Activated T-cell treated with anti-CD3 and anti-CD28 coated beads, Interleukin-2, amount 50 U/mL, for 48 hours (primary cell): Measurements from ENCODE around the gene TACR2.
"Not testable (repeated sequence)": the region's sequence is repeated elsewhere in the genome, so short reads cannot be mapped to it uniquely, and the experiment has no call there.

Experiments used
- DNase-seq, 2 experiments: peaks; one replicate each; pipeline ENCODE4 v3.0.0-alpha.2; 2020

The TACR2 gene

DNA sequence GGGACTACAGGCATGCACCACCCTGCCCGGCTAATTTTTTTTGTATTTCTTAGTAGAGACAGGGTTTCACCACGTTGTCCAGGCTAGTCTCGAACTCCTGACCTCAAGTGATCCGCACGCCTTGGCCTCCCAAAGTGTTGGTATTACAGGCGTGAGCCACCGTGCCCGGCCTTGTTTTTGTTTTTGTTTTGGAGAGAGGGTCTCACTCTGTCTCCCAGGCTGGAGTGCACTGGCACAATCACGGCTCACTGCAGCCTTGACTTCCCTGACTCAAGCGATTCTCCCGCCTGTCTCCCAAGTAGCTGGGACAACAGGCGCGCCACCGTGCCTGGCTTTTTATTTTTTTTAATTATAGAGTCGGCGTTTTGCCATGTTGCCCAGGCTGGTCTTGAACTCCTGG, 33.7 kb upstream of the TACR2 start:
- DNase-seq = not testable (repeated sequence)

GRCh38 chr10:69449841-69450240, 33.1 kb upstream of the TACR2 start:
- DNase-seq = peak; percentile 56 to 58

DNA sequence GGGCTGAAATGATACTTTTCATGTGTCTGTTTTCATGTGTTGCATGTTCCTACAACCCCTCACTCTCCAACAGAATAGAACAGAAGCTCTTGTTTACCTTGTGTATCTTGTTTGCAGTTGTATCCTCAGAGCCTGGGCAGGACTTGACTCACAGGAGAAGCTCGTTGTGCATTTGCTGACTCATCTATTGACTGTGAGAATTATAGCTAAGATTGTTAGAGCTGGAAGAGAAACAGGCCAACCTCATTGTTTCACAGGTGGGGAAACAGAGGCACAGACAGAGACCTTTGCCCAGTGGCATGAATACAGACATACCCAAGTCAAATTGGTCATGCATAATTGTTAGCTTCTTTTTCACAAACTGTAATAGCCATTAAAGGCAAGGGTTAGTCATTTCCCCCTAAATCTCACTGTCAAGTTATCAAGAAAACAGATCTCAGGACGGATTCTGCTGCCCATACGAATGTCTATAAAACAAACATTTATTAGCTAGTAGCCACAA, 30.0 kb upstream of the TACR2 start:
- no peak for DNase-seq

DNA sequence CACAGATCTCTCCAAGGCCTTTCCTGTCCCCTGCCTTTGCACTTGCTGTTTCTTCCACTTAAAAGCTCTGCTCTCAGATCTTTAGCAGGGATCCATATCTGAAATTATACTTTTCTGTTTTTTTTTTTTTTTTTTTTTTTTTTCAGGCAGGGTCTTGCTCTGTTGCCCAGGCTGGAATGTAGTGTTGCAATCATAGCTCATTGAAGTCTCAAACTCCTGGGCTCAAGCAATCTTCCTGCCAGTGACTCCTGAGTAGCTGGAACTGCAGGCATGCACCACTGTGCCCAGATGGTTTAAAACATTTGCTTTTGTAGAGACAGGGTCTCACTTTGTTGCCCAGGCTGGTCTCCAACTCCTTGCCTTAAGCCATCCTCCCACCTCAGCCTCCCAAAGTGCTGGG, 29.5 kb upstream of the TACR2 start:
- DNase-seq = no peak

- DNase-seq = no peak
These were observed 28.3 kb upstream of the TACR2 start for GRCh38 chr10:69445041-69445440.

GRCh38 chr10:69443354-69443753, 26.6 kb upstream of the TACR2 start:
- DNase-seq = no peak

DNA sequence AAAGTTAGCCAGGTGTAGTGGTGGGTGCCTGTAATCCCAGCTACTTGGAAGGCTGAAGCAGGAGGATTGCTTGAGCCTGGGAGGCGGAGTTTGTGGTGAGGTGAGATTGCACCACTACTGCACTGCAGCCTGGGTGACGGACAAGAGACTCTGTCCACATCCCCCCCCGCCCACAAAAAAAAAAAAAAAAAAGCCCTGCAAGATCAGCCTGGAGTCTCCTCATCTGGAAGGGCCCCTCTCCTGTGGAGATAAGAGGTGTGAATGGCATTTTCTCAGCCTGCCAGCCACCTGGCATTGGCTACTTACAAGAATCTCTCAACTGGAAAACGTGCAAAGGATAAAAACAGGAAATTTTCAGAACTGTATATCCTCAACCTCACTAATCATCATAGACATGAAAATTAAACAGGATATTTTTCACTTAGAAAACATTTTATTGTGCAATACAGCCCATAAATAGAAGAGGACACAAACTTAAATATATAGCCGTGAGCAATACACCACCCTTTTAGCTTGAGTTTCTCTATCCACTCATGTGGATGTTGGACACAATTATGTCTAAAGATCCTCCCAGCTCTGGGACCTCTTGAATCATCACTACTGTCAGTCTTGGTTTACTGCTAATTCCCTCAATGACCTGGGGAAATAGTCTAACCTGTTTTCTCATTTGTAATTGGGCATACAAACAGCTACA, 23.2 kb upstream of the TACR2 start:
- DNase-seq = no peak

DNA sequence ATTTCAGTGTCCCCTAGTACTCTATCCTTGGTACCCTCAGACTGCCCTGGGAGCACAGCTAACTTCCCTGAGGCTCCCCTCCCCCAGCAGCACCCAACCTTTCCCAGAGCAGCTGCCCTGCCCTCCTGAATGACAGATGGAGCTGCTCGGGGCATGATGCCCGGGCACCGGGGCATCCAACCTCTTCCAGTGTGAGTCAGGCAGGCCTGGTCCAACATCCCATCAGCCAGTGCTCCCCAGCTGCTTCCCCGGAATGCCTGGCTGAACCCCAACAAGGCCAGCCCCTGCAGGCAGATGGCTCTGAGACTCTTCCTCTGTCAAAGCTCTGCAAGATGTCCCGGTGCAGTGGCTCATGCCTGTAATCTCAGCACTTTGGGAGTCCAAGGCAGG, 22.6 kb upstream of the TACR2 start:
- no peak for DNase-seq

DNA sequence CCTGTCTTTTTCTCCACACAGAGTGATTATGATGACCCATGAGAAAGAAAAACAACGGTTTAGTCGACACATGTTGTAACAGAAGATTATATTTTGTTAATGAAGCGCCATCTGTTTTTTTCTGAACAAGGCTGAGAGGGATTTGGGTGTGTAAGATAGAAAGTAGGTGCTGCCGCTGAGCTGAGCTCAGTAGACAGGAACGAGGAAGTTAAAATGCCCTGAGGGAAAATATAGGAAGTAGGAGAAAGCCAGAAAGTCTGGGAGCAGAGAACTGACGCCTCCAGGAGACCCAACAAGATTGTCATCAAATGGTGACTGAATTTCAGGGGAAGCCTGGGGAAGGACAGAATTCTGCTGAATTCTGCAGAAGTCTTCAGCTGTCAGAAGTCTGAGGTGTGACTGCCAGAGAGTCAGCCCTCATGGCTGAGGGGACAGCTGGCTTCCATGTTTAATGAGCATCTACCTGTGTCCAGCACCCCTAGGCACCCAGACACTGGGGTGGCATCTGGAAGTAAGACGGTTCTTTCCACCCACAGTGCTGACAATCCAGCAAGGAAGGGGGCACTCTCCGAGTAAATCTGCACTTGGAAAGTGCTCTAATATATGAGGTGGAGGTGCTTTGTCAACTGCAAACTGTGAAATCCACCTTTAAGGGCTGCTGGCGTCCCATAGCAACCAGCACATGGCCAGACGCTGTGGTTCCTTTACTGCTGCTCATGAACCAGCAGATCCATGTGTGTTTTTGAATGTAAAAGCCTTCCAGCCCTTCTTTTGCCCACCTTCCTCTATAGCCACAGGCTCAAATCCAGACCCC, 22.0 kb upstream of the TACR2 start:
- DNase-seq = no peak

GRCh38 chr10:69437321-69438259, 20.9 kb upstream of the TACR2 start:
- no peak for DNase-seq

DNA sequence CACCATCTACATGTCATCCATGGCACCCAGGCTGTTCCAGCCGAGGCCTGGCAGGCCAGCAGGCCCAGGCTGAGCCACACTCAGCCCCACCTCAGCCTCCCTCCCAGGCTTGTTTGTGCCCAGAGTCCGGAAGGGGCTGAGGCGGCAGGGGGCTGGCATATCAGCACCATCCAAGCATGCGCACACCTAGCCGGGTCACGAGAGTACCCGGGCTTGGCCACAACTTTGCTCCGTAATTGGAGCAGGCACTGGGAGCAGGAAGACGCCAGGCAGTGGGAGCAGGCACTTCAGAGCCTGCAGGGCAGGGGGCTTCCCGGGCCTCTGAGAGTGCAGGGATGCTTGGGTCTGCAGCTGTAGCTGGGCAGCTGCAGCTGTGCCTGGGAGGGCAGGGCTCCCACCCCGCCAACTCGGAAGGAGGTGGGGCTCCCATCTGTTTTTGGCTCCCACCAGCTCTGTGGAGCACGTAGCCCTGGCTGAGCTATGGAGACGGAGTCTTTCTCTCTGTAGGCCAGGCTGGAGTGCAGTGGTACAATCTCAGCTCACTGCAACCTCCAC, 19.3 kb upstream of the TACR2 start:
- DNase-seq = no peak

DNA sequence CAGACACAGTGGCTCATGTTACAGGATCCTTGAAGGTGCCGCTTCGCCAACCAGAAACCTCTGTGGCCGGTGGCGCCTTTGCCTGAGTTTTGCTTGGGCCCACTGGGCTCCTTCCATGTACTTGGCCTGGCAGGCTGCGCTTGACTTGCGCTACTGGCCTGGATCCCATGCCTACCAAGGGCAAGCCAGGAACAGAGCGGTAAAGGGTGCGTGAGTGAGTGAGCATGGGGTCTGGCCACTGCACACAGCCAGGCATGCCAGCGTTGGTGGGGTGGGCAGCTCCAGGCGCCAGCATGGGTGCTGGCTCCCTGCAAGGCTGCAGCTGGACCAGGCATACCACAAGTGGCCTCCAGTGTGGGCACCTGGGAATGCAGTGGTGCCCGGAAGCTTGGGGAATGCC, 18.2 kb upstream of the TACR2 start:
- no peak for DNase-seq

DNA sequence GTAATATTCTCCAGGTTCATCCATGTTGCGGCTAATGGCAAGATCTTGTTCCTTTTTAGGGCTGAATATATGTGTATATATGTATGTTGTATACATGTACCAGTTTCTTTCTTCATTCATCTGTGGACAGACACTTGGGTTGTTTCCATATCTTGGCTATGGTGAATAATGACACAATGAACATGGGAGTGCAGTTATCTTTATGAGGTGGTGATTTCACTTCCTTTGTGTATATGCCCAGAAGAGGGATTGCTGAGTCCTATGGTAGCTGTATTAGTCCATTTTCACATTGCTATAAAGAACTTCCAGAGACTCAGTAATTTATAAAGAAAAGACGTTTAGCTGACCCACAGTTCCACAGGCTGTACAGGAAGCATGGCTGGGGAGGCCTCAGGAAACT, 17.5 kb upstream of the TACR2 start:
- no peak for DNase-seq

- DNase-seq = no peak
These were observed 11.4 kb upstream of the TACR2 start for GRCh38 chr10:69428165-69428564.

GRCh38 chr10:69426376-69426727, 9.6 kb upstream of the TACR2 start:
- no peak for DNase-seq

DNA sequence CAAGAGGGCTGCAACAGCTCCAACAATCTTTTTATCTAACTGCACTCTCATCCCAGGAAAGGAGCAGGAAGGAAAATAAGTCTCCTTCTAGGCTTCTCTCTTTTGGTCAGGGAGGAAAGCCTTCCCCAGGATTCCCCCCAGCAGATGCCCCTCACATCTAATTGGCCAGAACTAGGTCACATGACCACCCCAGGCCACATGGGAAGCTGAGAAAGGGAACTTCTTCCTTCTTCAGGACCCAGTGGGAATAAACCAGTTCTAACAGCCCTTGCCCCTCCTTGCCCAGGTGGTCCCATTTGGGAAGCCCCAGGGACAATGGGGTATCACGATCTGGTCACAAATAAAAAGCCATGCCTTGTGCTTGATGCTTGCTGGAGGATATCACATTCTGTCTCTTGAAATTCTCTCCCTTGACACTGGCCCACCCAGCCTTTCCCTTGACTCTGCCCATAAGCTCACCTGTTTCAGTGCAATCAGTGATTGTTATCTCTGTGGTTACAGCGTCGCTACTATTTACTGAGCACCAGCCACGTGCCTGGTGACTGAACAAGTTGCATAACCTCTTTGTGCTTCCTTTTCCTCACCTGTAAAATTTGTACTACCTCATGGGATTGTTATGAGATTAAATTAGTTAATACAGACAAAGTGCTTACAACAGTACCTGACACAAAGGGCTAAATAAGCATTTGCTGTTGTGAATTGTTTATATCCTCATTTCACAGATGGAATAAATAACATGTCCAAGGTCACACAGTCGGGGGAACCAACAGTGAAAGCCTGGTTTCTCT, 9.0 kb upstream of the TACR2 start:
- DNase-seq = no peak

DNA sequence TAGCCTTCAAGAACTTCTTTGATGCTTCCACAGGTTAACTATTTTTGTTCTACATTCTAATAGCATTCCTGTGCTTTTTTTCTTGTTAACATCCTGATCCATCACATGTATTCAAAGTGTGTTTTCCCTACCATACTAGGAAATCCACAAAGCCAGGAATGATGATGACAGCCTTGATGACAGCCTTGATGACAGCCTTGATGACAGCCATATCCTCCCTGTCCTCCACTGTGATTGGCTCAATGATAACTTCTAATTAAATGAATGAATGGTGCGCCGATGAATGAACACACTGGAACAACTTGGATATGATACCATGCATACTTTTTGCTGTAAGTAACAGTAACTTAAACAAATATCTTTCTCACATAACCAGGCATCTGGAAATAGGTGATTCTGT, 8.3 kb upstream of the TACR2 start:
- DNase-seq = no peak

DNA sequence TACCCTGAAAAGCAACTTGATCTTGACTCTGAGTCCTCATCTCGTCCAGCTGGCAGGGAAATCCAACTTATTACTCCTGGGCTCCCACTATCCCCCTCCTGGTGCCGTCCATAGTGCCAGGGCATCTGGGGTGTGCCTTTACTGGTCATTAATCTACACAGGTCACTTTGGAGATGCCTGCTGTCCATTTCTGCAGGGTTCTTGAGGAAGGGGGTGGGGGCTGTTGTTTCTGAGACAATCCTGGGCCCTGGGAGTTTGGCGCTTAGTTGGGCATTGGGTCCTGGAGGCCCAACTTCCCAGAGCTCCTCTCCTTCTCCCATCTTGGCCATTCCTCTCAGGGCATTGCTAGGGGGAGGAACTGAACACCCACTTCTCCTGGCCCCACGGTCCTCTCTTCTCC, 6.0 kb upstream of the TACR2 start:
- no peak for DNase-seq

- no peak for DNase-seq
These were observed 5.0 kb upstream of the TACR2 start for GRCh38 chr10:69421611-69422308.

- DNase-seq = no peak
These were observed 3.0 kb upstream of the TACR2 start for GRCh38 chr10:69419744-69420126.

DNA sequence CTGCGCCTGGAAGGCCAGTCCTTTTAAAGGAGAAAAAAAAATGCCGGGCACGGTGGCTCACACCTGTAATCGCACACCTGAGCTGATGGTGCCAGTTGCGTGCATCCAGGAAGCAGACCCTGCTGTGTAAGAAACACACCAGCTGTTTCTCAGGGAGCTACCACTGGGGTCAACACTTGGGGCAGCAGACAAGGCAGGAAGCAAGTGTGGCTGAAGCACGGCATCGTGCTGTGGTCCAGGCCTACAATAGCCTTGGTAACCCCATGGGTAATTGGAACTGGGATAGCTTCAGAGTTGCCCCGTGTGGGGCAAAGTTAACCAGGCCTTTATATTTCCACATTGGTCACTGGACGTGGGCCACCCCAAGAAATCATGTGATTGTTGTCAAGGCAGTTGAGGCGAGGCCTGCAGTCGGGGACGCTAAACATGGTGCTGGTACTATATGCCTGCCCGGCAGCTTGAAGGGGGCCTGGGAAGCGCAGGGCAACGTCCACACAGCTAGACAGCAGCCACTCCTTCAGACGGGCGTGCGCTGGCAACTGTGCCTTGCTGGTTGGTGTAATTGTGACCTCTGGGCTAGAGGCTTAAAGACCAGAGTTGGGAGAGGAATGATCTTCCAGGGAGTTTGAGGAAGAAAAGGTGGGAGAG, 2.5 kb upstream of the TACR2 start:
- DNase-seq = no peak
